Vagina (tissue), 2 donors: ENCODE data around the gene ARSH. TPM values are rescaled to one million over a fixed set of nuclear protein-coding genes. Genes with fewer than 3 reads are reported as not detected.
"Not testable (repeated sequence)": the region's sequence is repeated elsewhere in the genome, so short reads cannot be mapped to it uniquely, and the experiment has no call there.

Source experiments
- DNase-seq, 2 donors: peaks; one replicate each; pipeline ENCODE4 v3.0.0-alpha.2; 2017; ENCODE audit errors: extremely low spot score in 2 of 2
- H3K27ac ChIP-seq: fragments of 200-600 bp; sonication (generic); one replicate; pipeline ENCODE4 v1.5.1; 2019
- H3K27me3 ChIP-seq: fragments of 200-600 bp; sonication (generic); one replicate; pipeline ENCODE4 v1.5.1; 2019
- H3K36me3 ChIP-seq, 2 donors: fragments of 200-600 bp; sonication (generic); one replicate each; pipeline ENCODE4 v1.5.1; 2017 to 2019
- H3K4me1 ChIP-seq: fragments of 200-600 bp; sonication (generic); one replicate; pipeline ENCODE4 v1.5.1; 2019
- H3K4me3 ChIP-seq, 2 donors: fragments of 200-600 bp; sonication (generic); 1 replicate in 1 of 2; 2 replicates in 1 of 2; pipeline ENCODE4 v1.5.1; 2016 to 2019
- H3K9me3 ChIP-seq: fragments of 200-600 bp; sonication (generic); one replicate; pipeline ENCODE4 v1.5.1; 2019
- POLR2A ChIP-seq, 2 donors: fragments of 450-650 bp; IDR thresholded peaks; one replicate each; pipeline ENCODE4 v1.6.1; 2017; ENCODE audit warnings: antibody characterized with exemption in 2 of 2, mild to moderate bottlenecking in 2 of 2, moderate library complexity in 2 of 2
- POLR2AphosphoS5 ChIP-seq, 2 donors: sonication (generic); formaldehyde crosslinking; IDR thresholded peaks; one replicate each; pipeline ENCODE4 v1.9.0; 2017; ENCODE audit warnings: antibody characterized with exemption in 2 of 2, mild to moderate bottlenecking in 2 of 2, low read depth in 1 of 2; ENCODE audit not compliant: insufficient read depth in 1 of 2
- intact Hi-C: fragments of 100-400 bp; cut with DNase I; formaldehyde crosslinking; loops from one replicate; pipeline ENCODE4 v1.15.1; 2023
- total RNA-seq: library from RNA; depleted of rRNA; stranded (reverse); fragments of >200 nt; gene quantifications from one replicate; pipeline ENCODE4 v1.2.3, GENCODE V29; 2016
- TF ChIP-seq, protein P1 (sequence below), 3 experiments: fragments of 450-650 bp in 2 of 3; fragments of 200-600 bp in 1 of 3; sonication (generic) in 1 of 3; IDR thresholded peaks; one replicate each; pipeline ENCODE4 v1.5.1; 2017 to 2019; ENCODE audit warnings: antibody characterized with exemption in 3 of 3, mild to moderate bottlenecking in 2 of 3, moderate library complexity in 2 of 3

The ARSH gene
- total RNA-seq, 1 donor from 2014 or later: not detected

GRCh38 chrX:2972391-2972790 lies 34.0 kb upstream of the ARSH start:
- intact Hi-C loops: no loop called here
- H3K4me3 ChIP-seq: no peak overlapping the region
- no peaks in the 10 kb centered on the region for H3K27me3 ChIP-seq
- H3K9me3 ChIP-seq: no peaks in the 10 kb centered on the region
- H3K27ac ChIP-seq: no peak overlapping the region
- TF ChIP-seq, protein P1, sequence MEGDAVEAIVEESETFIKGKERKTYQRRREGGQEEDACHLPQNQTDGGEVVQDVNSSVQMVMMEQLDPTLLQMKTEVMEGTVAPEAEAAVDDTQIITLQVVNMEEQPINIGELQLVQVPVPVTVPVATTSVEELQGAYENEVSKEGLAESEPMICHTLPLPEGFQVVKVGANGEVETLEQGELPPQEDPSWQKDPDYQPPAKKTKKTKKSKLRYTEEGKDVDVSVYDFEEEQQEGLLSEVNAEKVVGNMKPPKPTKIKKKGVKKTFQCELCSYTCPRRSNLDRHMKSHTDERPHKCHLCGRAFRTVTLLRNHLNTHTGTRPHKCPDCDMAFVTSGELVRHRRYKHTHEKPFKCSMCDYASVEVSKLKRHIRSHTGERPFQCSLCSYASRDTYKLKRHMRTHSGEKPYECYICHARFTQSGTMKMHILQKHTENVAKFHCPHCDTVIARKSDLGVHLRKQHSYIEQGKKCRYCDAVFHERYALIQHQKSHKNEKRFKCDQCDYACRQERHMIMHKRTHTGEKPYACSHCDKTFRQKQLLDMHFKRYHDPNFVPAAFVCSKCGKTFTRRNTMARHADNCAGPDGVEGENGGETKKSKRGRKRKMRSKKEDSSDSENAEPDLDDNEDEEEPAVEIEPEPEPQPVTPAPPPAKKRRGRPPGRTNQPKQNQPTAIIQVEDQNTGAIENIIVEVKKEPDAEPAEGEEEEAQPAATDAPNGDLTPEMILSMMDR (IDR thresholded peaks at IDR 0.05): no peak
- TF ChIP-seq POLR2AphosphoS5 (IDR thresholded peaks at IDR 0.05; ENCODE audit: insufficient read depth in 1 of 2, low read depth in 1 of 2) (no peak), POLR2A (IDR thresholded peaks at IDR 0.05) (no peak)
- H3K36me3 ChIP-seq: no peaks in the 10 kb centered on the region
- H3K4me1 ChIP-seq: no peaks in the 10 kb centered on the region
- DNase-seq: no peak

DNA sequence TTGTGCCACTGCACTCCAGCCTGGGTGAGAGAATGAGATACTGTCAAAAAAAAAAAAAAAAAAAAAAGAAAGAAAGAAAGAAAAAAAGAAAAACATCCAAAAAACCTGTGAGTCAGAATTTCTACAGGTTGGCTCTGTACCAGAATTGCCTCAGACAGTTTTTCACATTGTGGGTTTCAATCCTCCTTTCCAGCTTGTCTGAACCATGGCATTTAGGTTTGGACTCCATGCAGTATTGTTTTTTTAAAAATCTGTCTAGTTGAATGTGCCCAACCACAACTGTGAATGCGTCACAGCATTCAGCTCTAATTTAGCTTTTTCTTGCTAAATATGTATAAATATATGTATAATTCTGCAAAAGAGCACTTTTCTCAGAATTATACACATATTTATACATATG lies 31.4 kb upstream of the ARSH start:
- intact Hi-C loops: no loop called here
- no peak for DNase-seq
- TF ChIP-seq POLR2A (IDR thresholded peaks at IDR 0.05): no peak
- TF ChIP-seq POLR2AphosphoS5 (IDR thresholded peaks at IDR 0.05; ENCODE audit: insufficient read depth in 1 of 2, low read depth in 1 of 2): no peak
- TF ChIP-seq, protein P1 (IDR thresholded peaks at IDR 0.05): no peak
- Histone ChIP-seq H3K36me3 (no peaks in the 10 kb centered on the region), H3K27ac (no peak overlapping the region), H3K4me3 (no peak overlapping the region), H3K27me3 (no peaks in the 10 kb centered on the region), H3K4me1 (no peaks in the 10 kb centered on the region), H3K9me3 (no peaks in the 10 kb centered on the region)

- H3K27ac ChIP-seq, H3K4me3 ChIP-seq, DNase-seq, H3K4me1 ChIP-seq, intact Hi-C loops, H3K9me3 ChIP-seq, H3K27me3 ChIP-seq, H3K36me3 ChIP-seq: not testable (repeated sequence)
These were observed 27.7 kb upstream of the ARSH start for GRCh38 chrX:2978639-2979038.

DNA sequence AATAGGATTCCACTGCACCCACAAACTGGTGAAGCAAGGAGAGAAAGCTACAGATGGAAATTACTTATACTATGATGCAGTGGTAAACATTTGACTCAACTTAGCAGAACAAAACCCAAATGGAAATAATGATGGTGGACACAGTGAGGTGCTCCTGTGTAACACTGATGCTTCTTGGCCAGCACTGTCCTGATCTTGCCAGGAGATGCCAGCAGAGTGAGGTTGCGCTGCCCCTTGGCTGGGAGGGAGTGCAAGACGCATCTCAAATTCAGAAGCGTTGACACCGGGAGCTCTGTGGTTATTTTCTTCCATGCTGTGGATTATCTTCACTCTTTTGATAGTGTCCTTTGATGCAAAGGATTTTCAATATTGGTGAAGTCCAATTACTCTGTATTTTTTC lies 22.0 kb upstream of the ARSH start:
- Histone ChIP-seq H3K27me3 (no peaks in the 10 kb centered on the region), H3K27ac (no peak overlapping the region), H3K36me3 (no peaks in the 10 kb centered on the region), H3K4me1 (no peaks in the 10 kb centered on the region), H3K4me3 (no peak overlapping the region), H3K9me3 (no peaks in the 10 kb centered on the region)
- DNase-seq: no peak
- intact Hi-C loops: no loop called here
- no peak for TF ChIP-seq POLR2AphosphoS5 (IDR thresholded peaks at IDR 0.05; ENCODE audit: insufficient read depth in 1 of 2, low read depth in 1 of 2)
- TF ChIP-seq, protein P1 (IDR thresholded peaks at IDR 0.05): no peak
- TF ChIP-seq POLR2A (IDR thresholded peaks at IDR 0.05): no peak

GRCh38 chrX:2989565-2989964 lies 16.8 kb upstream of the ARSH start:
- Histone ChIP-seq H3K4me3 (no peak overlapping the region), H3K4me1 (no peaks in the 10 kb centered on the region), H3K27ac (no peak overlapping the region), H3K27me3 (no peaks in the 10 kb centered on the region), H3K36me3 (no peaks in the 10 kb centered on the region), H3K9me3 (no peaks in the 10 kb centered on the region)
- intact Hi-C loops: no loop called here
- TF ChIP-seq, protein P1 (IDR thresholded peaks at IDR 0.05): no peak
- TF ChIP-seq POLR2A (IDR thresholded peaks at IDR 0.05) (no peak), POLR2AphosphoS5 (IDR thresholded peaks at IDR 0.05; ENCODE audit: insufficient read depth in 1 of 2, low read depth in 1 of 2) (no peak)
- no peak for DNase-seq

DNA sequence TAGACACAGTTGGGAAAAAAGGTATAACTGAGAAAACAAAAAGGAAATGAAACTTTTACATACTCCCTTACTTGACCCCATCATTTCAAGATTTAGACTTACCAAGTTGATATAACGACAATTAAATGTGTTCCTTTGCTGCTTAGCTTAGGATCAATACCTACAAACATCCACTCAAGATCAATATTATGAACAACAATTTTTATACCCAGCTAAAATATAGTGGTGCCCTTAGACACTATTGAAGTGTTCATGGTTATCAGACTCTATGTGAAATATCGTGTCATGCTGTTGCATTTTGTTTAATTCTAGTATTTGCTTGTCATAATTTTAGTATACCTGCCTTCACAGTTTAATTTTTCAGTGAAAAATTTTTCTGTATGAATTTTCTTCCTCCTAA lies 4.2 kb downstream of the ARSH start:
- Histone ChIP-seq H3K36me3 (no peaks in the 10 kb centered on the region), H3K27me3 (no peaks in the 10 kb centered on the region), H3K4me3 (no peak overlapping the region), H3K9me3 (no peaks in the 10 kb centered on the region), H3K4me1 (no peaks in the 10 kb centered on the region), H3K27ac (no peak overlapping the region)
- intact Hi-C loops: no loop called here
- no peak for DNase-seq
- TF ChIP-seq POLR2AphosphoS5 (IDR thresholded peaks at IDR 0.05; ENCODE audit: insufficient read depth in 1 of 2, low read depth in 1 of 2) (no peak), POLR2A (IDR thresholded peaks at IDR 0.05) (no peak)
- TF ChIP-seq, protein P1 (IDR thresholded peaks at IDR 0.05): no peak
